Activated naive CD8-positive, alpha-beta T cell (primary cell): ENCODE results near the gene NEUROD1.

ENCODE experiments used
- H3K27ac Mint-ChIP-seq: one replicate; pipeline ENCODE4 v1.8.0; 2021; ENCODE audit warnings: mixed read lengths
- H3K27me3 Mint-ChIP-seq: one replicate; pipeline ENCODE4 v1.8.0; 2021; ENCODE audit warnings: mixed read lengths
- H3K36me3 Mint-ChIP-seq: one replicate; pipeline ENCODE4 v1.8.0; 2021; ENCODE audit warnings: mixed read lengths
- H3K4me1 Mint-ChIP-seq: one replicate; pipeline ENCODE4 v1.8.0; 2021; ENCODE audit warnings: low read depth, mixed read lengths
- H3K4me3 Mint-ChIP-seq: one replicate; pipeline ENCODE4 v1.8.0; 2021; ENCODE audit warnings: mild to moderate bottlenecking, mixed read lengths
- H3K9me3 Mint-ChIP-seq: one replicate; pipeline ENCODE4 v1.8.0; 2021; ENCODE audit warnings: low read depth, mixed read lengths

The NEUROD1 gene

DNA sequence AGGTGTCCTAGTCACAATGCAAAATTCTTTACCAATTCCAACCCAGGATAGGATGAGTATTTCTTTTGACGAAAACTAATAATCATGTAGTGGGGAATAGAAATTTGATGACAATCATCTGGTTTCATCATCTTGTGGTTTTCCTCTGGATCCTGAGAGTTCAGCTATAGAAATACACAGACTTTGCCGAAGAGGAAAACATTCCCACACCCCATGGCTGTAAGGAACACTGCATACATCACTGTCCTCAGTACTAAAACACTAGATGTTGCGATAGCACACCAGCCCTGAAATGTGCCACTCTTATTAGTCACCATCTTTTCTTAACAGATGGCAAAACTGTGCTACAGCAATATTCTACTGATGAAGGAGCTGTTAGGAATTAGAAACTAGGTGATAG is 52.8 kb downstream of the NEUROD1 start:
- Mint-ChIP-seq H3K4me3 (no peak overlapping the region), H3K27ac (no peak overlapping the region), H3K4me1 (no peaks in the 10 kb centered on the region), H3K36me3 (no peaks in the 10 kb centered on the region), H3K27me3 (peaks cover 8% of the 10 kb centered on the region), H3K9me3 (no peaks in the 10 kb centered on the region)

DNA sequence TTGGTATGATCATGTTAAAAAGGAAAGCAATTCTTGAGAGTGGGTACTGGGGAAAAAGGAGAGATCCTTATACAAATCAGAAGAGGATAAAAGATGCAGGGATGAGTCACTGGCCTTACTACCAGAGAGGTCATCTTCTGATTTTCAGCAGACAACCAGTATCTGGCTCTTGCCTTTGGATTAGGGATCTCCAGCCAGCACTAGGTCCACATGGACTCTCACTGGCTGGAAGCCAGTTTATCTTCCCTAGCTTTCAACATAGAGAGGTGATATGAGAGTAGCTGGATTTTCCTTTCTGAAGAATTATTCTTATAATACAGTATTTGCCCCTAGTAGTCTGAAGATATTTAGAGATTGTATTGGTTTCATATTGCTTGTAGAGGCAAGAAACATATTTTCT is 53.6 kb downstream of the NEUROD1 start:
- H3K27ac Mint-ChIP-seq: no peak overlapping the region
- peaks cover 8% of the 10 kb centered on the region for H3K27me3 Mint-ChIP-seq
- no peaks in the 10 kb centered on the region for H3K4me1 Mint-ChIP-seq
- H3K4me3 Mint-ChIP-seq: no peak overlapping the region
- no peaks in the 10 kb centered on the region for H3K36me3 Mint-ChIP-seq
- H3K9me3 Mint-ChIP-seq: no peaks in the 10 kb centered on the region
